HepG2 (cell line): ENCODE measurements around the gene ABCF1. TPM values are rescaled to one million over a fixed set of nuclear protein-coding genes. Genes with fewer than 3 reads are reported as not detected.

Source experiments
- ADNP ChIP-seq: sonication (generic); formaldehyde crosslinking; IDR thresholded peaks from 2 replicates; pipeline ENCODE4 v1.4.0; 2020; ENCODE audit warnings: missing genetic modification reagents
- AGO2 ChIP-seq: fragments of 200-400 bp; formaldehyde crosslinking; optimal IDR thresholded peaks from 2 replicates; pipeline ENCODE3; 2017; ENCODE audit warnings: mild to moderate bottlenecking, low read depth, low read length, moderate library complexity
- HNRNPL ChIP-seq: fragments of 200-400 bp; formaldehyde crosslinking; IDR thresholded peaks from 2 replicates; pipeline ENCODE4 v1.6.1; 2017; ENCODE audit warnings: mild to moderate bottlenecking, low read depth, low read length
- IKZF4 ChIP-seq: sonication (generic); formaldehyde crosslinking; IDR thresholded peaks from 2 replicates; pipeline ENCODE4 v1.5.1; 2020; ENCODE audit warnings: borderline replicate concordance, mild to moderate bottlenecking, low read depth, missing genetic modification reagents; ENCODE audit errors: not compliant biosample characterization
- MYNN ChIP-seq: sonication (generic); formaldehyde crosslinking; IDR thresholded peaks from 2 replicates; pipeline ENCODE4 v1.4.0; 2020; ENCODE audit warnings: mild to moderate bottlenecking, low read depth, missing genetic modification reagents
- NCOA2 ChIP-seq: sonication (generic); formaldehyde crosslinking; IDR thresholded peaks from 2 replicates; pipeline ENCODE4 v1.8.0; 2022; ENCODE audit warnings: inconsistent platforms
- REL ChIP-seq: sonication (generic); formaldehyde crosslinking; conservative IDR thresholded peaks from 2 replicates; pipeline ENCODE4 v1.8.0; 2022; ENCODE audit warnings: mild to moderate bottlenecking, missing genetic modification reagents, moderate library complexity
- TRIM22 ChIP-seq: fragments of 450-650 bp; IDR thresholded peaks from 2 replicates; pipeline ENCODE4 v1.6.1; 2017
- ZNF101 ChIP-seq: sonication (generic); formaldehyde crosslinking; IDR thresholded peaks from 2 replicates; pipeline ENCODE4 v1.4.0; 2020; ENCODE audit warnings: mild to moderate bottlenecking, low read depth, missing genetic modification reagents, borderline replicate concordance
- ZNF142 ChIP-seq: sonication (generic); formaldehyde crosslinking; IDR thresholded peaks from 2 replicates; pipeline ENCODE4 v1.4.0; 2020; ENCODE audit warnings: missing genetic modification reagents
- ZNF251 ChIP-seq: sonication (generic); formaldehyde crosslinking; IDR thresholded peaks from 2 replicates; pipeline ENCODE4 v1.9.0; 2021; ENCODE audit warnings: mild to moderate bottlenecking, missing genetic modification reagents
- ZNF350 ChIP-seq: sonication (generic); formaldehyde crosslinking; IDR thresholded peaks from 2 replicates; pipeline ENCODE4 v1.4.0; 2020; ENCODE audit warnings: mild to moderate bottlenecking, low read depth, missing genetic modification reagents, borderline replicate concordance
- ZNF598 ChIP-seq: sonication (generic); formaldehyde crosslinking; IDR thresholded peaks from 2 replicates; pipeline ENCODE4 v1.5.1; 2020; ENCODE audit warnings: mild to moderate bottlenecking, missing genetic modification reagents, borderline replicate concordance
- ZNF747 ChIP-seq: sonication (generic); formaldehyde crosslinking; IDR thresholded peaks from 2 replicates; pipeline ENCODE4 v1.8.1; 2023; ENCODE audit warnings: missing genetic modification reagents, mild to moderate bottlenecking, borderline replicate concordance
- ZSCAN25 ChIP-seq: sonication (generic); formaldehyde crosslinking; IDR thresholded peaks from 2 replicates; pipeline ENCODE4 v1.8.0; 2022; ENCODE audit warnings: mild to moderate bottlenecking, missing genetic modification reagents
- ZSCAN31 ChIP-seq: sonication (generic); formaldehyde crosslinking; IDR thresholded peaks from 2 replicates; pipeline ENCODE4 v1.5.0; 2020; ENCODE audit warnings: low read depth, mild to moderate bottlenecking, missing genetic modification reagents
- polyA plus RNA-seq, 8 experiments: library from polyadenylated mRNA; depleted of rRNA in 3 of 8; stranded (reverse) in 7 of 8; unstranded in 1 of 8; fragments of >200 nt; fragmentation: Illumina TruSeq in 4 of 8; extraction: Trizol in 4 of 8; gene quantifications; 2 replicates each; pipeline versions ENCODE4 v1.2.1 to v1.2.3, GENCODE V29; 2011 to 2016; ENCODE audit warnings: low read depth in 4 of 8, missing spikeins in 1 of 8, mixed read lengths in 1 of 8; ENCODE audit not compliant: insufficient read depth in 1 of 8
- total RNA-seq, 5 experiments: library from RNA; depleted of rRNA; stranded (reverse); fragments of >200 nt; fragmentation: Illumina TruSeq; extraction: Trizol; gene quantifications; 2 replicates each; pipeline ENCODE4 v1.2.3, GENCODE V29; 2016; ENCODE audit warnings: low read depth in 1 of 5
- TF ChIP-seq, protein P1 (sequence below): sonication (generic); formaldehyde crosslinking; IDR thresholded peaks from 2 replicates; pipeline ENCODE4 v1.9.0; 2021; ENCODE audit warnings: mild to moderate bottlenecking, missing genetic modification reagents

The ABCF1 gene
- total and polyA plus RNA-seq, 2 of the 13 experiments (the other 11 are each of a cell fraction or from before 2014, with no cell fraction given), result 25.4 to 98.9 TPM

GRCh38 chr6:30614843-30615218, 43.6 kb downstream of the ABCF1 start (continued):
- TF ChIP-seq ZNF142 (CRISPR knock-in tag), result 0 out of 2 replicates have a peak, but pooled peaks have one; percentile 10
- TF ChIP-seq ZNF251, result no peak
- TF ChIP-seq NCOA2 (CRISPR knock-in tag), result no peak
- TF ChIP-seq ZSCAN25, result no peak
- TF ChIP-seq IKZF4 (CRISPR knock-in tag), result no peak
- TF ChIP-seq TRIM22, result no peak
- no peak for TF ChIP-seq ZNF747
- 0 out of 2 replicates have a peak, but pooled peaks have one; percentile 32 for TF ChIP-seq REL (CRISPR knock-in tag)
- TF ChIP-seq, protein P1, sequence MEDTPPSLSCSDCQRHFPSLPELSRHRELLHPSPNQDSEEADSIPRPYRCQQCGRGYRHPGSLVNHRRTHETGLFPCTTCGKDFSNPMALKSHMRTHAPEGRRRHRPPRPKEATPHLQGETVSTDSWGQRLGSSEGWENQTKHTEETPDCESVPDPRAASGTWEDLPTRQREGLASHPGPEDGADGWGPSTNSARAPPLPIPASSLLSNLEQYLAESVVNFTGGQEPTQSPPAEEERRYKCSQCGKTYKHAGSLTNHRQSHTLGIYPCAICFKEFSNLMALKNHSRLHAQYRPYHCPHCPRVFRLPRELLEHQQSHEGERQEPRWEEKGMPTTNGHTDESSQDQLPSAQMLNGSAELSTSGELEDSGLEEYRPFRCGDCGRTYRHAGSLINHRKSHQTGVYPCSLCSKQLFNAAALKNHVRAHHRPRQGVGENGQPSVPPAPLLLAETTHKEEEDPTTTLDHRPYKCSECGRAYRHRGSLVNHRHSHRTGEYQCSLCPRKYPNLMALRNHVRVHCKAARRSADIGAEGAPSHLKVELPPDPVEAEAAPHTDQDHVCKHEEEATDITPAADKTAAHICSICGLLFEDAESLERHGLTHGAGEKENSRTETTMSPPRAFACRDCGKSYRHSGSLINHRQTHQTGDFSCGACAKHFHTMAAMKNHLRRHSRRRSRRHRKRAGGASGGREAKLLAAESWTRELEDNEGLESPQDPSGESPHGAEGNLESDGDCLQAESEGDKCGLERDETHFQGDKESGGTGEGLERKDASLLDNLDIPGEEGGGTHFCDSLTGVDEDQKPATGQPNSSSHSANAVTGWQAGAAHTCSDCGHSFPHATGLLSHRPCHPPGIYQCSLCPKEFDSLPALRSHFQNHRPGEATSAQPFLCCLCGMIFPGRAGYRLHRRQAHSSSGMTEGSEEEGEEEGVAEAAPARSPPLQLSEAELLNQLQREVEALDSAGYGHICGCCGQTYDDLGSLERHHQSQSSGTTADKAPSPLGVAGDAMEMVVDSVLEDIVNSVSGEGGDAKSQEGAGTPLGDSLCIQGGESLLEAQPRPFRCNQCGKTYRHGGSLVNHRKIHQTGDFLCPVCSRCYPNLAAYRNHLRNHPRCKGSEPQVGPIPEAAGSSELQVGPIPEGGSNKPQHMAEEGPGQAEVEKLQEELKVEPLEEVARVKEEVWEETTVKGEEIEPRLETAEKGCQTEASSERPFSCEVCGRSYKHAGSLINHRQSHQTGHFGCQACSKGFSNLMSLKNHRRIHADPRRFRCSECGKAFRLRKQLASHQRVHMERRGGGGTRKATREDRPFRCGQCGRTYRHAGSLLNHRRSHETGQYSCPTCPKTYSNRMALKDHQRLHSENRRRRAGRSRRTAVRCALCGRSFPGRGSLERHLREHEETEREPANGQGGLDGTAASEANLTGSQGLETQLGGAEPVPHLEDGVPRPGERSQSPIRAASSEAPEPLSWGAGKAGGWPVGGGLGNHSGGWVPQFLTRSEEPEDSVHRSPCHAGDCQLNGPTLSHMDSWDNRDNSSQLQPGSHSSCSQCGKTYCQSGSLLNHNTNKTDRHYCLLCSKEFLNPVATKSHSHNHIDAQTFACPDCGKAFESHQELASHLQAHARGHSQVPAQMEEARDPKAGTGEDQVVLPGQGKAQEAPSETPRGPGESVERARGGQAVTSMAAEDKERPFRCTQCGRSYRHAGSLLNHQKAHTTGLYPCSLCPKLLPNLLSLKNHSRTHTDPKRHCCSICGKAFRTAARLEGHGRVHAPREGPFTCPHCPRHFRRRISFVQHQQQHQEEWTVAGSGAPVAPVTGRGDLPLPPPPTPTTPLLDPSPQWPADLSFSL, result no peak
- no peak for TF ChIP-seq ZNF598
- TF ChIP-seq ZNF101 (CRISPR knock-in tag), result no peak
- no peak for TF ChIP-seq AGO2
- no peak for TF ChIP-seq ADNP (CRISPR knock-in tag)
- no peak for TF ChIP-seq MYNN
- TF ChIP-seq ZNF350 (CRISPR knock-in tag), result no peak; the same call in 1 of the 2 replicates
- TF ChIP-seq ZSCAN31 (CRISPR knock-in tag), result peak; percentile 48; the same call in 1 of the 2 replicates
- TF ChIP-seq HNRNPL, result no peak
